Germinal center (tissue), 1 donor: Measurements from ENCODE around the gene SCN1A.
"Not testable (repeated sequence)": the region's sequence is repeated elsewhere in the genome, so short reads cannot be mapped to it uniquely, and the experiment has no call there.

Experiments
- DNase-seq: peaks from one replicate; pipeline ENCODE4 v3.0.0; 2012; ENCODE audit warnings: mixed read lengths, low spot score

The SCN1A gene

GRCh38 chr2:166081131-166081632 lies 46.6 kb downstream of the SCN1A start:
- DNase-seq: no peak

DNA sequence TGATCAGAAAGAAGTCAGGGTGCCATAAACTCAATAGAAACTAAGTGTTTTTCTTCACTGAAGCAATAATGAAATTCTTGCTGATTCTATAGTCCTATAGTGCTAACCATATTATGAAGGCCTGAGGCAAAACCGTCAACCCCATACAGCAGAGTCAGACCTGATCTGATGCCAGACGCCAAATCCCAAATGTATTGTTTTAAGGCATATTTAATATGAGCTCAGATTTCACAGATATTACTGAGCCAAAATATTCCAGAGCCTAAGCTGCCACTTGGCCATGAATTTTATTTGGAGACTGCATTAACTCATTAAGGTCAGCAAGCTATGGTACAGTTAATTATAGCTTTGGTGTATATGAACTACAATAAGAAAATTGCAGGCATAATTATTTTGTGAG lies 53.4 kb downstream of the SCN1A start:
- no peak for DNase-seq

- DNase-seq: no peak
These were observed 53.8 kb downstream of the SCN1A start for GRCh38 chr2:166074011-166074410.

- DNase-seq: no peak
These were observed 57.6 kb downstream of the SCN1A start for GRCh38 chr2:166070231-166070630.

DNA sequence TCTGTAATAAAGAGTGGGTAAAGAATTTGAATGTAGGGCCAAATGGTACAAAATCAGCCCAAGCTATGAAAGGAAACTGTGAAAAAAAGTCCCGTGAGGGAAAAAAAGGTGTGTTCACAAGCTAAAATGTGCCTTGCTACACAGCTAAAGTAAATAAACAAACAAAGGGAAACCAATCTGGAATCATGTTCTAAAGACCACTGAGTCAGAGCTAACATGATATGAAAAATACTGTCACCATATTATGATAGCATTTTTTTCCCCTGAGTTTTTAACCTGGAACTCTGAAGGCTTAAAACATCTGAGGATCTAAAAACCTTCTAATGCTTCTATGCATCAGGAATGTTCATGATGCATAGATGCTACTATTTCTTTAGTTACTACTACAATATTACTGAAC lies 58.8 kb downstream of the SCN1A start:
- DNase-seq: no peak

DNA sequence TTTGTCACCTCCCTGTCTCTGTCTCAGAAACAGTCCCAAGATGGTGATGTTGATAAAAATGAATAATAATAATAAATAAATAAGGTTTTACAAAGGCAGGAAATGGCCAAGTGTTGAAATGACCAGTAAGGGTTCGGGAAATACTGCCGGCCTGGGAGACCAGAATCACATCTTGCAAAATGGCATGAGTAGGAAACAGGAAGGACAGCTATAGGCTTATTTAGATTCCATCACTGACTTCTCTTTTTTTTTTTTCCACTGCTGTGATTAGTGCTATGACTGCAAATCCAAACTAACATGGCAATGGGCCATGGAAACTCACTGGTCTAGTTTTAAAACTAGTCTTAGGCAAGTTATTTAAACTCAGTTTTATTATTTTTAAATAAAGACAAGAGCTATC lies 60.6 kb downstream of the SCN1A start:
- no peak for DNase-seq

- no peak for DNase-seq
These were observed 67.6 kb downstream of the SCN1A start for GRCh38 chr2:166060191-166060590.

DNA sequence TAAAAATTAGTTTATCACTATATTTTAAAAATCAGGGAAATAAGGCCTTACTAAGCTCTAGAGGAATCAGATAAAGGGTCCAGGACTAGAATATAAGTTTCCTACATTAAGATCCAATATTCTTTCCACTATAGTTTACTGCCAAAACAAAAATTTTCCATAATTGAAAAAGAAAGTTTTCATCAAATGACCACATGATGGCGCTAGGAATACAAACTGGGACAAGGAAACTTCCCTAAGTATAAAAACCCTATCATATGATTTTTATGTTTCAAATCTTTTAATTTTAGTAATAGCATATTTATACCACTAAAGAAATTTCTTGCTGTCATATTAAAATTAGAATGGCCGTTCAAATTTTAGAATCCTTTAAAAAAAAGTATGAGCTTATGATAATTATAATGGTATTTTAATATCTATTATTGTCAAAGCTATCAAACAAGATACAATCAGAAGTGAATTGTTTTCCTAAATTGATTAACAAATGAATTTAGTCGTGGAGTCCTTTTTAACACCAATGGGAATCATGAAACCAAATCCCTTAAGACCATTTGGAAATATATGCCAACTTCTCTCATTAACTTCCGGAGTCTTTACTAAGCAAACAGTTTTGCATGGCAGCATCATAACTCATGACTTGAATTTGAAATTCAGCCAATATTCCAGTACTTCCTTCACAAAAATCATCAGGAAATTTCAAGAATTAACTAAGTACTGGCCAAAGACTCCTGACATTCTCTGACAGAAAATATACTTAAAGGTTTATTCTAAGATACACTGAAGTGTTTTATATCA lies 70.3 kb downstream of the SCN1A start:
- no peak for DNase-seq

GRCh38 chr2:166044853-166045483 lies 82.9 kb downstream of the SCN1A start:
- DNase-seq: no peak

GRCh38 chr2:166042768-166043390 lies 84.9 kb downstream of the SCN1A start:
- DNase-seq: no peak

DNA sequence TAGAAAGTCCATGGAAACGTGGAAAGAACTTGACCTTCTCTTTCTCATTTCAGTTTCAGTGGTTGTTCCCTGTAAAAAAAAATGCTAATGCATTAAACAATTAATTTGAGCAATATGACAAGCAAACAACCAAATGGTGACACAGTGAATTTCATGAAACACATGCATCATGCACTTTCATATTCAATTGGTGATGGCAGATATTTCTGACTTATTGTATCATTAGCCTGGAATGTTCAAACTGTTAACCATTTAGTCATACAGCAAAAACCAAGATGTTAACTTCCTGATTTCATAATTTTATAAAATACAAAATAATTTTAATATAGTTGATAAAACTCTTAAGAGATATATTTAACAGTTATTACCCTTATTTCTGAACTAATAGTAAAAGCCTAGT lies 85.5 kb downstream of the SCN1A start:
- DNase-seq: no peak

GRCh38 chr2:166041613-166042012 lies 86.2 kb downstream of the SCN1A start:
- DNase-seq: no peak

- no peak for DNase-seq
These were observed 95.5 kb downstream of the SCN1A start for GRCh38 chr2:166032361-166032760.

DNA sequence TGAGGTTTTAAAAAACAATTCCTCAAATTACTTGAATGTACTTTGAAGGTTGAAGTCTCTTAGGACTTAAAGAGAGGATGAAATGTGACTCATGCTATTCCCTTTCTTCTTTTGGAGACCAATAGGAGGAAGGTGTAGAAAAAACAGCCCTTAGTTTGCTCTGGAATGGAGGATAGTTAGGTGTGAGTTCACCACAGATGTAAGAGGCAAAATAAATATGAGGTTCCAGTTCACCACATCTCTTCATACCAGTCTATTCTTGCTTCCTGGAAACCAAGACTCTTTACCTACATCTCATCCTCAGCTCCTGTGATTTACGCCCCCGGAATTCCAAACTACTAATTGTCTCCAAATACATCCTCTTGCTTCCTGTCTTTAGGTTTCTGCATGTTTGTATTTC lies 96.8 kb downstream of the SCN1A start:
- DNase-seq: no peak

DNA sequence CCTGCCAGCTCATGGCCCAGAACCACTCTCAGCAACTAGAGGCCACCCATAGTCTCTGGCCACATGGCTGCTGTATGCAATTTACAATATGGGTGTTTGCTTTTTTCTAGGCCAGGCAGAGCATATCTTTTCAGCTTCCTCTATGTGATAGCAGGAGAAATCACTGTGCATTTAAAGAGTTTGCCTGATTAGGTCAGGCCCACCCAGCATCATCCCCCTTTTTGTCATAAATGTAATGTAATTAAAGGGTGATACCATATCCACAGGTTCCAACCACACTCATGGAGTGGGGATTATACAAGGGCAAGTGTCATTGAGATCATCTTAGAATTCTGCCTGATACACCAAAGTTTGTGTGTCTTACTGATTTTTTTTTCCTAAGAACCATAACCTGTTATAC lies 102.5 kb downstream of the SCN1A start:
- no peak for DNase-seq

DNA sequence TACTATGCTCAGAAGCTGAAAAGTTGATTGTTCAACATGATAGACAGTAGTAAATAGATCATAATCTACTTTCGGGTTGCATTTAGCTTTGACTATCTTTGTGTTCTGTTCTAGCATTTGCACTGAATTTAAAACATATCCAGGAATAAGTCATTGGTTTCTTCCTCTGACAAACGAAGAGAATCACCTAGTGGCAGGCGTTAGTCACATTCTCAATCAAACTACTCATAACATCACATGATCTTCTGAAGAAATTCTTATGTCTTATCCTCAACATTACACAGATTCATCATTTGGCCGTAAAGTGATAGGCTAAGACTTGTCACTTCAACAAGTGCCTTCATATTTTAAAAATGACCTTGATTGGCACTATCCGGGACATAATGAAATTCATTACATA lies 110.6 kb downstream of the SCN1A start:
- DNase-seq: no peak

- DNase-seq: no peak
These were observed 113.9 kb downstream of the SCN1A start for GRCh38 chr2:166013878-166014277.

- DNase-seq: no peak
These were observed 116.2 kb downstream of the SCN1A start for GRCh38 chr2:166011660-166012059.

DNA sequence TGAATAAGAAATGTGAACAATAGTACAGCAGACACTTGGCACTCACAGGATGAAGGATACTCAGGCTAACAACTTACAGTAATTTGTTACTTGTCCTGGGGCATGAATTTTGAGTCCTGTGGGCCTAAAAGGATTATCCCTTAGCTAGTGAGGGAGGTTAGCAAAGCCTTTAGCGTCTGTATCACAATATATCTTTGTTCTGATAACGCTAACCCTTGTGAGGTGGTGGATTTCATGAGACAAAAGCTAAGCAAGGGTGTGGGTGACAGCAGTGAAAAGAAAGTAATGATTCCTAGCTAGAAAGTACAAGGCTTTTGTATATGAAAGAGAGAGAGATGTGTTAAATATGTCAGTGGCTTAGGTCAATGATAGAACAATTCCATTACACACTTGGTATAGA lies 127.4 kb downstream of the SCN1A start:
- no peak for DNase-seq

DNA sequence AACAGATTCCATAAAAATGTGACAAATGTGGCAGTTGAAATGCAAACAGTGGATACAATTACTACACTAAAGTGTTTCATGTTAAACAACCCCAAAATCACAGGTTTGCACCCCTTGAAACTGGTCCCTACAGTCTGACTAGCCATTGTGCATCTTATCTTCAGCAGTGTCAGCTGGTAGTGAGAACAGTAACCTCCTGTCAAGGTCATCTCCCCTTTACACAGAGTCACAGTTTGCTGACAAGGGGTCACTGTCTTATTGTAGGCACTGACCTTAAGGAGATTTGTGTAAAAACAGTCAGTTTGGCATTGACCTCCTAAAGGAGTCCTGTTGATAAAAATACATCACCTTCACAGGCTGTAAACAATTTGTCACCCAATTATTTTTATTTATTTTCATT lies 137.0 kb downstream of the SCN1A start:
- no peak for DNase-seq

- no peak for DNase-seq
These were observed 138.0 kb downstream of the SCN1A start for GRCh38 chr2:165989851-165990250.

DNA sequence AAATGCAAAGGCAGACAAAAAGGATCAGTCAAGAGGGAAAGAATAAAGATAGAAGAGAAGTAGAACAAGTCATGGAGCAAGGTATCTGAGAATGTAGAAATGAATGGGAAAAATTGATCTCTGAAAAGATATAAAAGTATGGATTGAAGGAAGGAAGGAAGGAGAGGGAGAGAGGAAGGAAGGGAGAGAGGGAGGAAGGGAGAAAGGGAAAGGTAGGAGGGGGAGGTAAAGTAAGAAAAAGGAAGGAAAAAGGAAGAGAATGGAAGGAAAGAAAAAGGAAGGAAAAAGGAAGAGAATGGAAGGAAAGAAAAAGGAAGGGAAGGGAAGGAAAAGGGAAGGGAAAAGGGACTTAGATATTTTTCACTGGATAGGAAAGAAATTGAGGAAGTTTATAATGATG lies 142.7 kb downstream of the SCN1A start:
- DNase-seq: no peak

- not testable (repeated sequence) for DNase-seq
These were observed 155.7 kb downstream of the SCN1A start for GRCh38 chr2:165972161-165972560.
